Islet of Langerhans (tissue), 1 donor: ENCODE measurements around the gene ZNF442.
"Not testable (repeated sequence)": the region's sequence is repeated elsewhere in the genome, so short reads cannot be mapped to it uniquely, and the experiment has no call there.

ENCODE experiments used
- FAIRE-seq: peaks from one replicate; lab custom pipeline; 2011; peaks lifted over from hg19 to GRCh38; lab: Jason Lieb, UNC

ZNF442 gene

GRCh38 chr19:12330340-12330739 is 35.1 kb downstream of the ZNF442 start:
- FAIRE-seq, result no peak

DNA sequence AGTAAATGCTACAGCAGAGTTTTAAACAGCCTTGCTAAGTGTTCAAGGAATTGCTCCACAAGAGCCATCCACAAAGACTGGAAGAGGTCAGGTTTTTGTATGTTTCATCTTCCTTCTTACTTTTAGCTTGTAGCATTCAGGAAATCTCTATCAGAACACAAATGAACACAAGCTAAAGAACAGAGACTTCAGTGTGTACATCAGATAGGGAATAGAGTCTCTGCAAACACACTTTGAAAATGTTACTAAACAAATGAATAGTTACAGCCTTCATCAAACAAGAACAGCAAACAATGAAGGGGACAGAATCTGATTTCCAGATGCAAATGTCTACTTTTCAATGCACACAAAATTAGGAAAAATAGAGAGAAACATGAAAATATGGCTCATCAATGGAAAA is 39.8 kb downstream of the ZNF442 start:
- no peak for FAIRE-seq

- no peak for FAIRE-seq
Measured at GRCh38 chr19:12318782-12319413, 46.6 kb downstream of the ZNF442 start.

GRCh38 chr19:12314553-12314952 is 50.9 kb downstream of the ZNF442 start:
- FAIRE-seq, result no peak

- not testable (repeated sequence) for FAIRE-seq
Measured at GRCh38 chr19:12308891-12309290, 56.6 kb downstream of the ZNF442 start.
